Neural cell (in vitro differentiated cells): ENCODE results near the gene FBXO4. TPM values are rescaled to one million over a fixed set of nuclear protein-coding genes. Genes with fewer than 3 reads are reported as not detected.

ENCODE experiments used
- H2AFZ ChIP-seq: fragments of 200-600, 300-800 bp; sonication (generic), shearing (Covaris generic); 2 replicates; pipeline ENCODE4 v1.6.0; 2014; ENCODE audit warnings: low read depth, mild to moderate bottlenecking, antibody characterized with exemption, low read length, moderate library complexity
- H3F3A ChIP-seq: fragments of 200-600 bp; shearing (Covaris generic); 2 replicates; pipeline ENCODE4 v1.6.1; 2016; ENCODE audit warnings: mild to moderate bottlenecking, moderate library complexity, mixed read lengths, antibody characterized with exemption, low read length; ENCODE audit not compliant: insufficient read depth, poor library complexity, severe bottlenecking
- H3K27ac ChIP-seq: fragments of 200-600, 300-800 bp; sonication (generic), shearing (Covaris generic); 2 replicates; pipeline ENCODE4 v1.5.1; 2014; ENCODE audit warnings: mild to moderate bottlenecking, low read length, moderate library complexity
- H3K27me3 ChIP-seq: fragments of 300-800, 200-600 bp; sonication (generic), shearing (Covaris generic); 2 replicates; pipeline ENCODE4 v1.6.0; 2014; ENCODE audit warnings: mild to moderate bottlenecking, low read depth, low read length, moderate library complexity; ENCODE audit not compliant: insufficient read depth
- H3K36me3 ChIP-seq: fragments of 300-800, 200-600 bp; sonication (generic), shearing (Covaris generic); 2 replicates; pipeline ENCODE4 v1.5.1; 2014; ENCODE audit warnings: mild to moderate bottlenecking, antibody characterized with exemption, low read length, moderate library complexity; ENCODE audit not compliant: insufficient read depth
- H3K4me2 ChIP-seq: fragments of 300-800, 200-600 bp; sonication (generic), shearing (Covaris generic); 2 replicates; pipeline ENCODE4 v1.6.0; 2014; ENCODE audit warnings: mild to moderate bottlenecking, low read length
- H3K4me3 ChIP-seq: fragments of 300-800, 200-600 bp; sonication (generic), shearing (Covaris generic); 2 replicates; pipeline ENCODE4 v1.5.1; 2014; ENCODE audit warnings: mild to moderate bottlenecking, low read length, moderate library complexity
- H3K79me2 ChIP-seq: fragments of 200-600 bp; shearing (Covaris generic); replicated peaks from 2 replicates; pipeline ENCODE4 v1.6.0; 2014; ENCODE audit warnings: mild to moderate bottlenecking, low read length, moderate library complexity; ENCODE audit not compliant: insufficient read depth
- H3K9ac ChIP-seq: fragments of 300-800, 200-600 bp; sonication (generic), shearing (Covaris generic); 2 replicates; pipeline ENCODE4 v1.6.1; 2016; ENCODE audit warnings: mild to moderate bottlenecking, low read length, mixed read lengths
- H3K9me2 ChIP-seq: fragments of 200-600 bp; shearing (Covaris generic); 2 replicates; pipeline ENCODE4 v1.6.1; 2016; ENCODE audit warnings: mild to moderate bottlenecking, low read length, mixed read lengths; ENCODE audit not compliant: insufficient read depth
- H3K9me3 ChIP-seq: fragments of 200-600, 300-800 bp; sonication (generic), shearing (Covaris generic); 2 replicates; pipeline ENCODE4 v1.6.1; 2016; ENCODE audit warnings: mild to moderate bottlenecking, mixed run types, low read length, moderate library complexity, mixed read lengths
- H4K20me1 ChIP-seq: fragments of 200-600 bp; shearing (Covaris generic); 2 replicates; pipeline ENCODE4 v1.6.1; 2016; ENCODE audit warnings: mild to moderate bottlenecking, mixed run types; ENCODE audit not compliant: insufficient read depth
- EP300 ChIP-seq: fragments of 450-650 bp; conservative IDR thresholded peaks from 2 replicates; pipeline ENCODE4 v1.6.1; 2014; ENCODE audit warnings: antibody characterized with exemption, mild to moderate bottlenecking, moderate library complexity; ENCODE audit not compliant: poor library complexity, severe bottlenecking
- EZH2 ChIP-seq: fragments of 200-600, 300-800 bp; shearing (Covaris generic), sonication (generic); IDR thresholded peaks from 2 replicates; pipeline ENCODE4 v1.6.1; 2014; ENCODE audit warnings: antibody characterized with exemption, low read length, borderline replicate concordance, mild to moderate bottlenecking; ENCODE audit not compliant: insufficient read depth, poor library complexity, severe bottlenecking
- MXI1 ChIP-seq: fragments of 450-650 bp; conservative IDR thresholded peaks from 2 replicates; pipeline ENCODE4 v1.6.1; 2014; ENCODE audit warnings: antibody characterized with exemption, mild to moderate bottlenecking; ENCODE audit not compliant: poor library complexity, severe bottlenecking
- POLR2AphosphoS5 ChIP-seq: IDR thresholded peaks from 2 replicates; pipeline ENCODE4 v1.6.1; 2012
- RAD21 ChIP-seq: fragments of 450-650 bp; conservative IDR thresholded peaks from 2 replicates; pipeline ENCODE4 v1.6.1; 2014; ENCODE audit warnings: antibody characterized with exemption, mild to moderate bottlenecking, moderate library complexity
- SMC3 ChIP-seq: fragments of 450-650 bp; conservative IDR thresholded peaks from 2 replicates; pipeline ENCODE4 v1.6.1; 2014; ENCODE audit warnings: antibody characterized with exemption, mild to moderate bottlenecking, moderate library complexity; ENCODE audit not compliant: poor library complexity
- TAF1 ChIP-seq: IDR thresholded peaks from 2 replicates; pipeline ENCODE4 v1.6.1; 2012; ENCODE audit warnings: low read depth
- polyA plus RNA-seq: library from polyadenylated mRNA; depleted of rRNA; stranded (reverse); fragments of >200 nt; gene quantifications from 2 replicates; pipeline ENCODE4 v1.2.3, GENCODE V29; 2014
- TF ChIP-seq, protein P1 (sequence below): IDR thresholded peaks from 2 replicates; pipeline ENCODE4 v1.6.1; 2012; ENCODE audit warnings: borderline replicate concordance
- TF ChIP-seq, protein P2 (sequence below): fragments of 450-650 bp; IDR thresholded peaks from 2 replicates; pipeline ENCODE4 v1.5.1; 2014; ENCODE audit warnings: antibody characterized with exemption, mild to moderate bottlenecking, moderate library complexity; ENCODE audit not compliant: poor library complexity, severe bottlenecking

The FBXO4 gene
- polyA plus RNA-seq, 1 donor from 2014 or later: 3.9 TPM

DNA sequence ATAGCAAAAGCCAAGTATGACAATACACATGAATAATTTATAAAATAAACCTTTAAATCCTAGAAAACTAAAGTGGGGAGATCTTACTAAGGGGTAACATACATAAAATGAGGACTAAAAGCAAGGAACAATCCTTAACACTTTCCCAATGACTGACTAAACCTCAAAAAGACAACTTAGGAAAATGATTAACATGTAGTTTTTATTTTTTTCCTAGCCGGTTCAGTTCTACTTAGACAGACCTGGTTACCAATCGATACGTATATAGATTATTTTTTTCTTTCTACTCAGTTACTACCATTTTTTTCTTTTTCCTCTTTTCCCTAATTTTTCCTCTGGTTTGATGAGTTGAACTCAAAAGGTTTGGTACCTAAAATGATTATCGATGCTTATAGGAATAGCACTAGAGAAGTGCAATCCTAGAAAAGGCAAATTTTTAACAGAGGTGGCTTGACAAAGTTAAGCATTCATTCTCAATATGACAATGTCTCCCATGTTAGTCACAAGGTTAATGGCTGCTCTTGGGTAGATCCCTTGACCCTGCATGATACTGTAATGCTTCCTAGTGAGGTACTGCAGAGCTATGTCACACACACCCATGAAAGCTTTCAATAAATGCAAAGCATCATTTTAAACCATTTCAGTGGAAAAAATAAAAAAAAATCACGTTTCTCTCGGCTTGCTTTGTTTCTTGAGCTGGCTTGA is 41.5 kb downstream of the FBXO4 start:
- TF ChIP-seq RAD21: no peak
- no peak for TF ChIP-seq MXI1
- TF ChIP-seq SMC3: no peak
- TF ChIP-seq TAF1: no peak
- TF ChIP-seq, protein P1, sequence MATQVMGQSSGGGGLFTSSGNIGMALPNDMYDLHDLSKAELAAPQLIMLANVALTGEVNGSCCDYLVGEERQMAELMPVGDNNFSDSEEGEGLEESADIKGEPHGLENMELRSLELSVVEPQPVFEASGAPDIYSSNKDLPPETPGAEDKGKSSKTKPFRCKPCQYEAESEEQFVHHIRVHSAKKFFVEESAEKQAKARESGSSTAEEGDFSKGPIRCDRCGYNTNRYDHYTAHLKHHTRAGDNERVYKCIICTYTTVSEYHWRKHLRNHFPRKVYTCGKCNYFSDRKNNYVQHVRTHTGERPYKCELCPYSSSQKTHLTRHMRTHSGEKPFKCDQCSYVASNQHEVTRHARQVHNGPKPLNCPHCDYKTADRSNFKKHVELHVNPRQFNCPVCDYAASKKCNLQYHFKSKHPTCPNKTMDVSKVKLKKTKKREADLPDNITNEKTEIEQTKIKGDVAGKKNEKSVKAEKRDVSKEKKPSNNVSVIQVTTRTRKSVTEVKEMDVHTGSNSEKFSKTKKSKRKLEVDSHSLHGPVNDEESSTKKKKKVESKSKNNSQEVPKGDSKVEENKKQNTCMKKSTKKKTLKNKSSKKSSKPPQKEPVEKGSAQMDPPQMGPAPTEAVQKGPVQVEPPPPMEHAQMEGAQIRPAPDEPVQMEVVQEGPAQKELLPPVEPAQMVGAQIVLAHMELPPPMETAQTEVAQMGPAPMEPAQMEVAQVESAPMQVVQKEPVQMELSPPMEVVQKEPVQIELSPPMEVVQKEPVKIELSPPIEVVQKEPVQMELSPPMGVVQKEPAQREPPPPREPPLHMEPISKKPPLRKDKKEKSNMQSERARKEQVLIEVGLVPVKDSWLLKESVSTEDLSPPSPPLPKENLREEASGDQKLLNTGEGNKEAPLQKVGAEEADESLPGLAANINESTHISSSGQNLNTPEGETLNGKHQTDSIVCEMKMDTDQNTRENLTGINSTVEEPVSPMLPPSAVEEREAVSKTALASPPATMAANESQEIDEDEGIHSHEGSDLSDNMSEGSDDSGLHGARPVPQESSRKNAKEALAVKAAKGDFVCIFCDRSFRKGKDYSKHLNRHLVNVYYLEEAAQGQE: no peak
- no peak for TF ChIP-seq EZH2
- no peak for TF ChIP-seq EP300
- TF ChIP-seq, protein P2, sequence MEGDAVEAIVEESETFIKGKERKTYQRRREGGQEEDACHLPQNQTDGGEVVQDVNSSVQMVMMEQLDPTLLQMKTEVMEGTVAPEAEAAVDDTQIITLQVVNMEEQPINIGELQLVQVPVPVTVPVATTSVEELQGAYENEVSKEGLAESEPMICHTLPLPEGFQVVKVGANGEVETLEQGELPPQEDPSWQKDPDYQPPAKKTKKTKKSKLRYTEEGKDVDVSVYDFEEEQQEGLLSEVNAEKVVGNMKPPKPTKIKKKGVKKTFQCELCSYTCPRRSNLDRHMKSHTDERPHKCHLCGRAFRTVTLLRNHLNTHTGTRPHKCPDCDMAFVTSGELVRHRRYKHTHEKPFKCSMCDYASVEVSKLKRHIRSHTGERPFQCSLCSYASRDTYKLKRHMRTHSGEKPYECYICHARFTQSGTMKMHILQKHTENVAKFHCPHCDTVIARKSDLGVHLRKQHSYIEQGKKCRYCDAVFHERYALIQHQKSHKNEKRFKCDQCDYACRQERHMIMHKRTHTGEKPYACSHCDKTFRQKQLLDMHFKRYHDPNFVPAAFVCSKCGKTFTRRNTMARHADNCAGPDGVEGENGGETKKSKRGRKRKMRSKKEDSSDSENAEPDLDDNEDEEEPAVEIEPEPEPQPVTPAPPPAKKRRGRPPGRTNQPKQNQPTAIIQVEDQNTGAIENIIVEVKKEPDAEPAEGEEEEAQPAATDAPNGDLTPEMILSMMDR: no peak
- TF ChIP-seq POLR2AphosphoS5: no peak

DNA sequence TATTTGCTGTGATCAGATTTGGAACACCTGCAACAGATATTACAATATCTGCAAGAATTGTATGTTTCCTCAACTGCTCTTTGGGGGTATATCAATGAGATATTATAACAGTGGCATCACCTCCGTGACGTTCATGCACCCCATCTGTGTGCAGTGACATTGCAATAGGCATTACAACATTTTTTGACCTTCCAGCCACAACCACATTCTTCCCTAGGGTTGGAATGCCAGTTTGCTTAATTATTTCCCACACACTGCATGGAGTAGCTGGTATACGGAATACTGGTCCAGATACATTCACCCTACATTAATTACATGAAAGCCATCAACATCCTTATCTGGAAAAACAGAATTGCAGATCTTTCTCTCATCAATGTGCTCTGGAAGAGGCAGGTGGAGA is 42.3 kb downstream of the FBXO4 start:
- Histone ChIP-seq H3F3A (no peaks in the 10 kb centered on the region), H2AFZ (no peak overlapping the region), H3K27ac (no peak overlapping the region), H3K36me3 (no peaks in the 10 kb centered on the region), H3K4me3 (no peak overlapping the region), H3K9ac (no peak overlapping the region), H3K79me2 (no peaks in the 10 kb centered on the region), H3K4me2 (no peak overlapping the region), H4K20me1 (no peaks in the 10 kb centered on the region), H3K9me3 (no peaks in the 10 kb centered on the region), H3K9me2 (no peaks in the 10 kb centered on the region), H3K27me3 (no peaks in the 10 kb centered on the region)
- TF ChIP-seq SMC3: no peak
- TF ChIP-seq POLR2AphosphoS5: no peak
- TF ChIP-seq, protein P1: no peak
- TF ChIP-seq, protein P2: no peak
- TF ChIP-seq EZH2: no peak
- TF ChIP-seq EP300: no peak
- no peak for TF ChIP-seq RAD21
- no peak for TF ChIP-seq MXI1
- TF ChIP-seq TAF1: no peak

More for the DNA sequence above, 41.5 kb downstream of the FBXO4 start:
- no peaks in the 10 kb centered on the region for H3K36me3 ChIP-seq
- H3F3A ChIP-seq: no peaks in the 10 kb centered on the region
- no peak overlapping the region for H3K4me3 ChIP-seq
- no peak overlapping the region for H3K4me2 ChIP-seq
- no peak overlapping the region for H3K9ac ChIP-seq
- no peaks in the 10 kb centered on the region for H4K20me1 ChIP-seq
- H3K27ac ChIP-seq: no peak overlapping the region
- no peaks in the 10 kb centered on the region for H3K27me3 ChIP-seq
- H3K9me2 ChIP-seq: no peaks in the 10 kb centered on the region
- peaks cover under 1% of the 10 kb centered on the region for H3K9me3 ChIP-seq
- no peaks in the 10 kb centered on the region for H3K79me2 ChIP-seq
- H2AFZ ChIP-seq: no peak overlapping the region
